ENCODE data around the gene TMEM132D.

- no peak for TF ChIP-seq JUN (CRISPR knock-in tag; IDR thresholded peaks at IDR 0.05)
- TF ChIP-seq PREB (CRISPR knock-in tag; IDR thresholded peaks at IDR 0.05; ENCODE audit: borderline replicate concordance), result no peak
- no peak for TF ChIP-seq MLX (CRISPR knock-in tag; IDR thresholded peaks at IDR 0.05)
- no peak for TF ChIP-seq ELF4 (CRISPR knock-in tag; IDR thresholded peaks at IDR 0.05; ENCODE audit: low read depth)
- no peak for TF ChIP-seq RORB (CRISPR knock-in tag; IDR thresholded peaks at IDR 0.05)
- no peak for TF ChIP-seq MAX (CRISPR knock-in tag; IDR thresholded peaks at IDR 0.05)
- no peak for TF ChIP-seq GABPB1 (CRISPR knock-in tag; IDR thresholded peaks at IDR 0.05)
- TF ChIP-seq CTCF (IDR thresholded peaks at IDR 0.05), result no peak
- TF ChIP-seq USF2 (CRISPR knock-in tag; IDR thresholded peaks at IDR 0.05), result no peak
- TF ChIP-seq ZBTB43 (CRISPR knock-in tag; IDR thresholded peaks at IDR 0.05), result no peak
- no peak for TF ChIP-seq SOX15 (CRISPR knock-in tag; IDR thresholded peaks at IDR 0.05)
- no peak for TF ChIP-seq FOXP4 (CRISPR knock-in tag; IDR thresholded peaks at IDR 0.05)
These were observed 719.5 kb downstream of the TMEM132D start for GRCh38 chr12:129184127-129184928.

Data from WTC11 (cell line).